HepG2 (cell line): ENCODE results near the gene NUFIP1. TPM values are rescaled to one million over a fixed set of nuclear protein-coding genes. Genes with fewer than 3 reads are reported as not detected.

Experiments
- ATAD3A ChIP-seq: sonication (generic); formaldehyde crosslinking; IDR thresholded peaks from 2 replicates; pipeline ENCODE4 v1.4.0; 2020; ENCODE audit warnings: missing genetic modification reagents
- CCAR2 ChIP-seq: fragments of 200-400 bp; formaldehyde crosslinking; optimal IDR thresholded peaks from 2 replicates; pipeline ENCODE3; 2018; ENCODE audit warnings: low read depth, mild to moderate bottlenecking, low read length, moderate library complexity
- FOXC1 ChIP-seq: sonication (generic); formaldehyde crosslinking; IDR thresholded peaks from 2 replicates; pipeline ENCODE4 v1.8.0; 2022; ENCODE audit warnings: mild to moderate bottlenecking, missing genetic modification reagents, borderline replicate concordance
- GZF1 ChIP-seq: sonication (generic); formaldehyde crosslinking; IDR thresholded peaks from 2 replicates; pipeline ENCODE4 v1.5.1; 2020; ENCODE audit warnings: mild to moderate bottlenecking, missing genetic modification reagents
- HNRNPUL1 ChIP-seq: fragments of 200-400 bp; formaldehyde crosslinking; IDR thresholded peaks from 2 replicates; pipeline ENCODE4 v1.6.1; 2017; ENCODE audit warnings: low read depth, mild to moderate bottlenecking, low read length, moderate library complexity
- MNT ChIP-seq: fragments of 450-650 bp; IDR thresholded peaks from 2 replicates; pipeline ENCODE4 v1.6.1; 2016
- NFAT5 ChIP-seq: sonication (generic); formaldehyde crosslinking; IDR thresholded peaks from 2 replicates; pipeline ENCODE4 v1.4.0; 2020; ENCODE audit warnings: missing genetic modification reagents
- NR2F2 ChIP-seq: IDR thresholded peaks from 2 replicates; pipeline ENCODE4 v1.6.1; 2012; ENCODE audit warnings: low read depth, inconsistent platforms, borderline replicate concordance
- PRDM15 ChIP-seq: sonication (generic); formaldehyde crosslinking; IDR thresholded peaks from 2 replicates; pipeline ENCODE4 v1.4.0; 2020; ENCODE audit warnings: missing genetic modification reagents
- TEF ChIP-seq: sonication (generic); formaldehyde crosslinking; IDR thresholded peaks from 2 replicates; pipeline ENCODE4 v1.5.0; 2020; ENCODE audit warnings: missing genetic modification reagents
- TRIM24 ChIP-seq: sonication (generic); formaldehyde crosslinking; IDR thresholded peaks from 2 replicates; pipeline ENCODE4 v1.8.0; 2022; ENCODE audit warnings: mild to moderate bottlenecking, missing genetic modification reagents
- ZBTB3 ChIP-seq: sonication (generic); formaldehyde crosslinking; IDR thresholded peaks from 2 replicates; pipeline ENCODE4 v1.4.0; 2020; ENCODE audit warnings: low read depth, mild to moderate bottlenecking, moderate library complexity, missing genetic modification reagents, borderline replicate concordance
- ZBTB33 ChIP-seq: sonication (generic); formaldehyde crosslinking; IDR thresholded peaks from 2 replicates; pipeline ENCODE4 v1.4.0; 2020; ENCODE audit warnings: missing genetic modification reagents
- ZBTB8A ChIP-seq: sonication (generic); formaldehyde crosslinking; IDR thresholded peaks from 2 replicates; pipeline ENCODE4 v1.4.0; 2020; ENCODE audit warnings: mild to moderate bottlenecking, low read depth, missing genetic modification reagents, borderline replicate concordance
- ZFP36L1 ChIP-seq: sonication (generic); formaldehyde crosslinking; IDR thresholded peaks from 2 replicates; pipeline ENCODE4 v1.8.0; 2022; ENCODE audit warnings: mild to moderate bottlenecking, missing genetic modification reagents, moderate library complexity
- polyA plus RNA-seq, 8 experiments: library from polyadenylated mRNA; depleted of rRNA in 3 of 8; stranded (reverse) in 7 of 8; unstranded in 1 of 8; fragments of >200 nt; fragmentation: Illumina TruSeq in 4 of 8; extraction: Trizol in 4 of 8; gene quantifications; 2 replicates each; pipeline versions ENCODE4 v1.2.1 to v1.2.3, GENCODE V29; 2011 to 2016; ENCODE audit warnings: low read depth in 4 of 8, missing spikeins in 1 of 8, mixed read lengths in 1 of 8; ENCODE audit not compliant: insufficient read depth in 1 of 8
- total RNA-seq, 5 experiments: library from RNA; depleted of rRNA; stranded (reverse); fragments of >200 nt; fragmentation: Illumina TruSeq; extraction: Trizol; gene quantifications; 2 replicates each; pipeline ENCODE4 v1.2.3, GENCODE V29; 2016; ENCODE audit warnings: low read depth in 1 of 5

The NUFIP1 gene
- total and polyA plus RNA-seq, 2 of the 13 experiments (the other 11 are each of a cell fraction or from before 2014, with no cell fraction given): 1.9 to 10.3 TPM

GRCh38 chr13:44989071-44989889 lies at the start of gene NUFIP1, which contains the start of gene GPALPP1 (continued):
- no peak; the same call in 1 of the 2 replicates for TF ChIP-seq ZBTB33 (CRISPR knock-in tag)
- no peak for TF ChIP-seq ATAD3A (CRISPR knock-in tag)
- peak; percentile 62 for TF ChIP-seq MNT
- peak; percentile 18; the same call in 1 of the 2 replicates for TF ChIP-seq NR2F2
- TF ChIP-seq TEF: no peak
- no peak; the same call in 1 of the 2 replicates for TF ChIP-seq NFAT5 (CRISPR knock-in tag)
- peak; percentile 67; the same call in 1 of the 2 replicates for TF ChIP-seq ZBTB3 (CRISPR knock-in tag)
- TF ChIP-seq PRDM15 (CRISPR knock-in tag): no peak
- TF ChIP-seq ZBTB8A: no peak
- no peak for TF ChIP-seq HNRNPUL1
- TF ChIP-seq TRIM24 (CRISPR knock-in tag): no peak
- TF ChIP-seq GZF1 (CRISPR knock-in tag): no peak
- TF ChIP-seq ZFP36L1 (CRISPR knock-in tag): peak; percentile 83; the same call in 1 of the 2 replicates
- TF ChIP-seq FOXC1 (CRISPR knock-in tag): no peak
- no peak for TF ChIP-seq CCAR2
